GM12801 (cell line): ENCODE measurements around the gene SLC4A8.

Experiments
- CTCF ChIP-seq: IDR thresholded peaks from one replicate; pipeline ENCODE4 v1.5.1; 2011; ENCODE audit warnings: control low read depth; ENCODE audit not compliant: insufficient read length; ENCODE audit errors: extremely low read depth

SLC4A8 gene

GRCh38 chr12:51511546-51512260, 87.1 kb downstream of the SLC4A8 start:
- TF ChIP-seq CTCF, result no peak

- TF ChIP-seq CTCF, result no peak
Observed at GRCh38 chr12:51512438-51512837, 87.8 kb downstream of the SLC4A8 start.

- TF ChIP-seq CTCF, result no peak
Observed at GRCh38 chr12:51517316-51517715, 92.7 kb downstream of the SLC4A8 start.

GRCh38 chr12:51517800-51518199, 93.2 kb downstream of the SLC4A8 start:
- TF ChIP-seq CTCF, result no peak

GRCh38 chr12:51519755-51520154, 95.1 kb downstream of the SLC4A8 start:
- TF ChIP-seq CTCF, result no peak

GRCh38 chr12:51520576-51521325, 96.1 kb downstream of the SLC4A8 start:
- TF ChIP-seq CTCF, result no peak

- no peak for TF ChIP-seq CTCF
Observed at GRCh38 chr12:51521554-51522276, 97.1 kb downstream of the SLC4A8 start.
